Activated naive CD4-positive, alpha-beta T cell treated with anti-CD3 and anti-CD28 coated beads for 36 hours (primary cell): ENCODE results near the gene HIKESHI. TPM values are rescaled to one million over a fixed set of nuclear protein-coding genes. Genes with fewer than 3 reads are reported as not detected.
"Not testable (repeated sequence)": the region's sequence is repeated elsewhere in the genome, so short reads cannot be mapped to it uniquely, and the experiment has no call there.

Experiments
- CTCF ChIA-PET: fragments of 350-600 bp; sonication (Branson Sonifier 250); formaldehyde crosslinking; loops from one replicate; lab custom pipeline; 2021; ENCODE audit warnings: antibody characterized with exemption; lab: Charles Lee
- DNase-seq: peaks from one replicate; pipeline ENCODE4 v3.0.0-alpha.2; 2020
- H3K27ac Mint-ChIP-seq: one replicate; pipeline ENCODE4 v1.8.0; 2021; ENCODE audit warnings: mild to moderate bottlenecking, mixed read lengths
- H3K27me3 Mint-ChIP-seq: one replicate; pipeline ENCODE4 v1.8.0; 2021; ENCODE audit warnings: low read depth, mixed read lengths
- H3K36me3 Mint-ChIP-seq: one replicate; pipeline ENCODE4 v1.8.0; 2021; ENCODE audit warnings: low read depth, mixed read lengths
- H3K4me1 Mint-ChIP-seq: one replicate; pipeline ENCODE4 v1.8.0; 2021; ENCODE audit warnings: low read depth, mixed read lengths
- H3K4me3 Mint-ChIP-seq: one replicate; pipeline ENCODE4 v1.8.0; 2021; ENCODE audit warnings: mild to moderate bottlenecking, moderate library complexity, mixed read lengths
- H3K9me3 Mint-ChIP-seq: one replicate; pipeline ENCODE4 v1.8.0; 2021; ENCODE audit warnings: mixed read lengths
- intact Hi-C: fragments of 100-400 bp; cut with micrococcal nuclease; formaldehyde crosslinking; loops from one replicate; pipeline ENCODE4 v1.15.1; 2023
- total RNA-seq, 2 experiments: library from RNA; stranded (reverse); gene quantifications; one replicate each; pipeline ENCODE4 v1.2.3, GENCODE V29; 2021

Gene HIKESHI
- total RNA-seq, 2 experiments from 2014 or later: 40.4 to 41.9 TPM

DNA sequence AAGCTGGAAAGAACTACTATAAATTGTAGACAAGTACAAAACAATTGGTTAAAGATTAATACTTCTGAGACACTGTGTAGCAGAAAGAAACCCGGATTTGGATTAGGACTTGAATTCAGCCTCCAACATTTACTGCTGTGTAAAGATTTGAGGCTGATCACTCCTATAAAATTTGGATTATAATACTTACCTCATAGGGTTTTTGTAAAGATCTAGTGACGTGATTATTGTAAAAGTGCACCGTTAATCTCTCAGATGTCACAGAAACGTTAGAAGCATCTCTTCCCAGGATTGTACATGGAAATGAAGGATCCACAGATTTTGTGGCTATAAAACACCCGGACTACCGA lies 323 bp upstream of the HIKESHI start:
- Mint-ChIP-seq H3K27me3 (no peaks in the 10 kb centered on the region), H3K36me3 (peaks cover 17% of the 10 kb centered on the region), H3K9me3 (no peaks in the 10 kb centered on the region), H3K4me1 (peaks cover 26% of the 10 kb centered on the region), H3K4me3 (peak overlapping the region; percentile 99), H3K27ac (peak overlapping the region; percentile 94)
- CTCF ChIA-PET: interaction anchor here (0.6 to 1.1 kb wide), 2 partner anchors 108 to 155 kb away, joined by 3 read pairs; no protein-coding TSS in a partner anchor
- intact Hi-C loops: loop anchor here (1.0 to 5.0 kb wide), 7 partner anchors 15 to 673 kb away; partner anchors contain the start of genes CREBZF and TMEM126B
- no peak for DNase-seq

DNA sequence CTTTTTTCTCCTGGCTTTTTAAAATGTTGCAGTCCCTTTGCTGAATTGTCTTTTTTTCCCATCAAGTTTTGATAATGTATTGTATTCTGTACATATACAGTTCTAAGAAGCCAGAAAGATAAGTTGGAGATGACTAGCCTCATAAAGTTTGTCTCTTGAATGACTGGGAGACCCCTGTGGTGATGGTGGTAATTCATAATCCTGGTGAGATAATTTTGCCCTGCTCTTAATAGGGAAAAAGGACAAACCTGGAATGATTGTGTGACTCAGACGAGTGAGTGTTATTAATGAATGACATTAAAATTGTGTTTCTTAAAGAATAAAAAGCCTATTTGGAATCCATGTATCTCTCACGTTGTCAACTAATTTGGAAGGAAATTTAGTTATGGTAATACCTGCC lies 1.2 kb downstream of the HIKESHI start:
- Mint-ChIP-seq H3K27me3 (no peaks in the 10 kb centered on the region), H3K9me3 (no peaks in the 10 kb centered on the region), H3K4me1 (peaks cover 26% of the 10 kb centered on the region), H3K4me3 (peak overlapping the region; percentile 99), H3K36me3 (peaks cover 17% of the 10 kb centered on the region), H3K27ac (peak overlapping the region; percentile 75)
- CTCF ChIA-PET: no interaction called here
- intact Hi-C loops: loop anchor here (2.0 to 5.0 kb wide), 3 partner anchors 16 to 209 kb away; no protein-coding TSS in a partner anchor
- no peak for DNase-seq

DNA sequence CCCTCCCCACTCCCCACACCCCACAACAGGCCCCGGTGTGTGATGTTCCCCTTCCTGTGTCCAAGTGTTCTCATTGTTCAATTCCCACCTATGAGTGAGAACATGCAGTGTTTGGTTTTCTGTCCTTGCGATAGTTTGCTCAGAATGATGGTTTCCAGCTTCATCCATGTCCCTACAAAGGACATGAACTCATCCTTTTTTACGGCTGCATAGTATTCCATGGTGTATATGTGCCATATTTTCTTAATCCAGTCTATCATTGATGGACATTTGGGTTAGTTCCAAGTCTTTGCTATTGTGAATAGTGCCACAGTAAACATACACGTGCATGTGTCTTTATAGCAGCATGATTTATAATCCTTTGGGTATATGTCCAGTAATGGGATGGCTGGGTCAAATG lies 6.7 kb downstream of the HIKESHI start:
- H3K27me3 Mint-ChIP-seq, intact Hi-C loops, H3K27ac Mint-ChIP-seq, CTCF ChIA-PET, H3K4me3 Mint-ChIP-seq, H3K9me3 Mint-ChIP-seq, DNase-seq: not testable (repeated sequence)
- Mint-ChIP-seq H3K36me3 (peaks cover 48% of the 10 kb centered on the region), H3K4me1 (peaks cover 38% of the 10 kb centered on the region)

DNA sequence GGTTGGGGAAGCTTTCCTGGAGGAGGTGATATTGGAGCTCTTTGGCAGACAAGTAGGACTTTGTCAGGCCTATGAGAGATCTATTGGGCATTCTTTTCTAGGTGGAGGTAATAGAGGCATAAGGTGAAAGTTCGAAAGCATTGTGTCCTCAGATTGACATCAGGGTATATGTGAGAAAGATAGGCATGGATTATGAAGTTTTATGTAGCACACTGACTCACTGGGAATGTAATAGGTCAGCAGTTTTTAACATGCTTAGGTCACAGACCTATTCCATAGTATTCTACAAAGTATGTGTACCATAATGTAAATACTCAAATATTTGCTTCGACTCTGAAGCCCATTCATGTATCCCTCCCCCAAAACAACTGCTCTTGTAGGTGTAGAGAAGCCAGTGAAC lies 11.8 kb downstream of the HIKESHI start:
- Mint-ChIP-seq H3K27me3 (no peaks in the 10 kb centered on the region), H3K9me3 (no peaks in the 10 kb centered on the region), H3K36me3 (peaks cover 49% of the 10 kb centered on the region), H3K4me1 (peaks cover 24% of the 10 kb centered on the region), H3K27ac (no peak overlapping the region), H3K4me3 (no peak overlapping the region)
- intact Hi-C loops: no loop called here
- DNase-seq: no peak
- CTCF ChIA-PET: no interaction called here

DNA sequence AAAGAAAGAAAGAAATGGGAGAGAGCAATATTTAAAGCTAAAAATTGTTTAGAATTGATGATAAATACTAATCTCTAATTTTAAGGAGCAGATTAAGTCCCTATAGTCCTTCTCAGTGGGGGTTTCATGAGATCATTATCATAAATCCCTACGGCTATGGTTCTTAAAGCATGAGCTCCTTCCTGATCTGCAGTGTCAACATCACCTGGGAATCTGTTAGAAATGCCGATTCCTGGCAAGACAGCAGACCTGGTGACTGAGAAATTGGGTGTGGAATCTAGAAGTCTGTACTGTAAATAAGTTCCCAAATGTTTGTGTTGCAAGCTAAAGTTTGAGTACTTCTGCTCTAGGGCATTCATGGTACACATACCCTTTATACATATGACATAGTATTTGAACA lies 12.6 kb downstream of the HIKESHI start:
- Mint-ChIP-seq H3K4me3 (no peak overlapping the region), H3K9me3 (no peaks in the 10 kb centered on the region), H3K4me1 (peaks cover 19% of the 10 kb centered on the region), H3K27me3 (no peaks in the 10 kb centered on the region), H3K36me3 (peaks cover 46% of the 10 kb centered on the region), H3K27ac (no peak overlapping the region)
- intact Hi-C loops: no loop called here
- DNase-seq: no peak
- CTCF ChIA-PET: interaction anchor here (0.6 kb wide), 1 partner anchor 22 kb away, joined by 4 read pairs; no protein-coding TSS in a partner anchor

DNA sequence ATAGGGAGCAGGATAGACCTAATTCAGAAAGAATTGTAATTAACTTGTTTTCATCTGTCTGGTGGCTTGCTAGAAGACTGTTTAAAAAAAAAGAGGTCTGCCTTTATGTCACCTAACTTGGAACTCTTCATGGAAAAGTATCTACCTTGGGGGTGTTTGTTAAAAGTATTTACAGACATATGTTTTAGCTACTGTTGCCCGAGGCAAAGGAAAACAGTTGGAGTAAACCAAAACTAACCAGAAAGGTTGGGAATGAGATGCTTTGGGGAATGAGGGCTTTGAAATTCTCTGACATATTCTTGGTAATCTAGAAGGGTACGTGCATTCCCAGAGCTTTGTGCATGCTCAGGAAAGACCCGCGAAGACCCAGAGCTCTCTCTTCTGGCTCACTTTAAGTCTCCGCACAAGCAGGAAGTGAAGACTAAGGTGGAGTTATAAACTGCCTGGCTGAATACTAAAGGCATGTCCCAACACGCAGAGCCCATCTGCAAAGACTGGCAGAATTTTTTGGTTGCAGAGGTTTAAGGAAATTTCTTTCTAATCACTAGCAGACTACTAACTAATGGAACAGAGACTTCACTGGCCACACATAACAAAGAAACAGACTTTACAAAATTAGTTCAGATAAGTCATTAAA lies 33.2 kb downstream of the HIKESHI start:
- Mint-ChIP-seq H3K9me3 (no peaks in the 10 kb centered on the region), H3K36me3 (peaks cover 61% of the 10 kb centered on the region), H3K27me3 (no peaks in the 10 kb centered on the region), H3K4me3 (no peak overlapping the region), H3K27ac (peak overlapping the region; percentile 25), H3K4me1 (no peaks in the 10 kb centered on the region)
- intact Hi-C loops: no loop called here
- no peak for DNase-seq
- CTCF ChIA-PET: no interaction called here

DNA sequence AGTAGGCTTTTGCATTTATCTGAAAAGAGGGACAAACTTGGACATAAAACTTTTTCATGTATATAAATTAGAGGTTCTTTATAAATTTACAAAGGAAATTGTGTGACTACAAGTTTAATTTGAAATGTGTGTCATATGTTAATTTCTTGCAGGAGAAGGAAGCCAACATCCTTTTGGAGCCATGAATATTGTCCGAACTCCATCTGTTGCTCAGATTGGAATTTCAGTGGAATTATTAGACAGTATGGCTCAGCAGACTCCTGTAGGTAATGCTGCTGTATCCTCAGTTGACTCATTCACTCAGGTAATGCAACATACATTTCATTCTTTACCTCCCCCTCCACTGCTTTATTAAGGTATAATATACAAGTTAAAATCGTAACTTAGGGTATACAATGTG lies 35.2 kb downstream of the HIKESHI start:
- Mint-ChIP-seq H3K4me3 (no peak overlapping the region), H3K4me1 (peaks cover 3% of the 10 kb centered on the region), H3K36me3 (peaks cover 64% of the 10 kb centered on the region), H3K9me3 (no peaks in the 10 kb centered on the region), H3K27me3 (no peaks in the 10 kb centered on the region), H3K27ac (no peak overlapping the region)
- CTCF ChIA-PET: no interaction called here
- intact Hi-C loops: no loop called here
- no peak for DNase-seq

DNA sequence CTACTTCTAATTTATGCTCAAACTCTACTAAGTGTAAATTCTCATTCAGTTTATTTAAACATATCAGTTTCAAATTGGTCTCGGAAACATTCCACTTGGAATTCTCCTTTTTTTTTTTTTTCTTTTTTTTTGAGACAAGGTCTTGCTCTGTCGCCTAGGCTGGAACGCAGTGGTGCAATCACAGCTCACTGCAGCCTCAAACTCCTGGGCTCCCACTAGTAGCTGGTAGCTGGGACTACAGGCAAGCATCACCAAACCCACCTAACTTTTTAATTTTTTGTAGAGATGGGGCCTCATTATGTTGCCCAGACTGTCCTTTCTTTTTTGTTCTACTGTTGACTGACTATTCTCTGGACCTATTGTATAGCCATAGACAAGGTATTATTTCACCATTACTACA lies 39.3 kb downstream of the HIKESHI start:
- CTCF ChIA-PET: interaction anchor here (0.5 kb wide), 1 partner anchor 180 kb away, joined by 3 read pairs; no protein-coding TSS in a partner anchor
- no peak overlapping the region for H3K4me3 Mint-ChIP-seq
- peaks cover 45% of the 10 kb centered on the region for H3K36me3 Mint-ChIP-seq
- H3K27me3 Mint-ChIP-seq: no peaks in the 10 kb centered on the region
- H3K4me1 Mint-ChIP-seq: peaks cover 14% of the 10 kb centered on the region
- intact Hi-C loops: no loop called here
- DNase-seq: no peak
- no peaks in the 10 kb centered on the region for H3K9me3 Mint-ChIP-seq
- H3K27ac Mint-ChIP-seq: no peak overlapping the region

DNA sequence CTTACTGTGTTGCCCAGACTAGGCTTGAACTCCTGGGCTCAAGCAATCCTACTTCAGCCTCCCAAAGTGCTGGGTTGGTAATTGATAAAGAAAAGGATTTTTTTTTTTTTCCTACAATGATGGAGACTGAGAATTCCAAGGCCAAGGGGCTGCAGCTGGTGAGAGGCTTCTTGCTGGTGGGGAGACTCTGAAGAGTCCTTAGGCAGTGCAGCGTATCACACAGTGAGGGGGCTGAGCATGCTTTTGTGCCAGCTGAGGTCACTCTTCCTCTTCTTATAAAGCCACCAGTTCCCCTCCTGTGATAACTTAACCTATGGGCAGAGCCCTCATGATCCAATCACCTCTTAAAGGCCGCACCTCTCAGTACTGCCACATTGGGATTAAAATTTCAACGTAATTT lies 44.5 kb downstream of the HIKESHI start:
- no peaks in the 10 kb centered on the region for H3K27me3 Mint-ChIP-seq
- CTCF ChIA-PET: interaction anchor here (0.7 kb wide), 1 partner anchor 585 kb away, joined by 4 read pairs; no protein-coding TSS in a partner anchor
- H3K4me3 Mint-ChIP-seq: no peak overlapping the region
- no peaks in the 10 kb centered on the region for H3K9me3 Mint-ChIP-seq
- intact Hi-C loops: no loop called here
- no peak for DNase-seq
- H3K27ac Mint-ChIP-seq: no peak overlapping the region
- peaks cover 4% of the 10 kb centered on the region for H3K36me3 Mint-ChIP-seq
- peaks cover 14% of the 10 kb centered on the region for H3K4me1 Mint-ChIP-seq

DNA sequence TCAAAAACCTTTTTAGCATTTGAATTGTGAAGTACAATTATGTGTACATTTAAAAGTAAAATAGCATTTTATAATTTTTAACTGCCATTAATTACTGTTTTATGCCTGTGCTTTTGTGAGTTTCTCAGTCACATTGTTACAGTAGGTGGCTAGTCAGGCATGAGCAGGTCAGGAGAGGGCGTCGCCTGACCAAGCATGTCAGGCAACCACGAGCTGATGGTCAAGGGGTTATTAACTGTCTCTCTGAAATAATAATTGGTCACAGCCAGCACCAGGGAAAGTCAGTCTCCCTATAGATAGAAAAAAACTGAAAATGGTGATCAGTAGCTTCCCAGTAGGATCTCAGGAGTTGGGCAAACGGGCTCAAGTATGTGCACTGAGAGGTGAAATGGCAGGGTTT lies 53.2 kb downstream of the HIKESHI start:
- CTCF ChIA-PET: interaction anchor here (0.6 kb wide), 1 partner anchor 43 kb away, joined by 4 read pairs; no protein-coding TSS in a partner anchor
- Mint-ChIP-seq H3K27me3 (no peaks in the 10 kb centered on the region), H3K27ac (no peak overlapping the region), H3K36me3 (no peaks in the 10 kb centered on the region), H3K4me1 (no peaks in the 10 kb centered on the region), H3K9me3 (no peaks in the 10 kb centered on the region), H3K4me3 (no peak overlapping the region)
- intact Hi-C loops: no loop called here
- DNase-seq: no peak

DNA sequence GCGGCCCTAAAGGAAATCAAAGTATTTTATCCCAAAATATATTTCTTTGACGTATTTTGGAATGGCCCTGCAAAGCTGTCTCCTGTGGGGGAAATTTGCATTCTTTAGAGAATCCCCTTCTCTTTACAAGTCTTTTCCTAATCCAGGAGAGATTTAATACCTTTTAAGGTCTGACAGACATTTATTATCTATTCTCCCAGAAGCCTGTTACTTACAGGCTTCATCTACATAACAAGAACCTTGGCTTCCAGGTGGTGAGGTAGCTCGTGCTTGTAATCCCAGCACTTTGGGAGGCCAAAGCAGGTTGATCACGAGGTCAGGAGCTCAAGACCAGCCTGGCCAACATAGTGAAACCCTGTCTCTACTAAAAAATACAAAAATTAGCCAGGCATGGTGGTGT lies 55.4 kb downstream of the HIKESHI start:
- H3K4me3 Mint-ChIP-seq, DNase-seq, H3K27me3 Mint-ChIP-seq, H3K36me3 Mint-ChIP-seq, CTCF ChIA-PET, H3K27ac Mint-ChIP-seq, H3K9me3 Mint-ChIP-seq, intact Hi-C loops, H3K4me1 Mint-ChIP-seq: not testable (repeated sequence)

DNA sequence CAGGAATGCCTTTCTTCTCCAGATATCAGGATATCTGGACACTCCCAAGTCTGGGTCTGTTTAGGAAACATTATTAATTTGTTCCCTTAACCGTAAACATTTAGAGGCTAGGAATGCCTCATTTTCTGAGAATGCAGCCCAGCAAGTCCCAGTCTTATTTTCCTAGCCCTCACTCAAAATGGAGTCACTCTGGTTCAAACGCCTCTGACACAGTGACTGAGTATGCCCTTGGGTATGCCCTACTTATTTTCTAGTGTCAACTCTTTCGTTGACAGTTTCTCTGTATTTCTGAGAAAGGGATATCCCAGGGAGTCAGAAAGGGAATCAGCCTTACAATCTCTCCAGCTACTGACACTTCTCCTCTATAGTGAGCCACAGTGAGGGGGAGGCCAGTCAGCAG lies 56.7 kb downstream of the HIKESHI start:
- Mint-ChIP-seq H3K27ac (no peak overlapping the region), H3K4me1 (no peaks in the 10 kb centered on the region), H3K9me3 (peaks cover 3% of the 10 kb centered on the region), H3K36me3 (peaks cover 1% of the 10 kb centered on the region), H3K27me3 (no peaks in the 10 kb centered on the region), H3K4me3 (no peak overlapping the region)
- intact Hi-C loops: no loop called here
- CTCF ChIA-PET: no interaction called here
- DNase-seq: no peak

DNA sequence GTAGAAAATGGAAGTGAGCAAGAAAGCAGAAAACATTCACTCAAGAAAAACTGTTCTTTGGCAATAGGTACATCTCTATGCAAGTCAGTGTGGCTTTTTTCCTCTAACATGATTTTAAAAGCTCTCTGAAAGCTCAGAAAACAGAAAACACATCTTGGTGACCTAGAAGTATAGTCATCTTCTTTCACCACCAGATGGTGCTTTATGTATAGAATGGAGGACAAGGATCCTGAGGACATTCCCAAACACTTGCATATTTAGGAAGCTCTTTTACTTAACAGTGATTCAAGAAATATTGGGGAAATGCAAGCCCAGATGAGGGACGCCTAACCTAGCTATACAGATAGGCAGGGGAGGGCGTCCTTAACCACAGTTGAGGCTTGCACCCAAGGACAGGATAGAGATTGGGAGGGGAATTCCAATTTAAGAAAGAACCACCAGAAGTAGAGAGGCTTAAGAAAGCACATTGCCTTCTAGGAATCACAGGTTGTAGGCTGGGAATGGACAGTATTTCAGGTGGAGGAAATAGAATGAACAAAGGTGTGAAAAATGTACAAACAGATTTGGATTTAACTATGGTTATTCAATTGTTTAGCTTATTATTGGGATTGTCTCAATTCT lies 58.8 kb downstream of the HIKESHI start:
- H3K9me3 Mint-ChIP-seq: peaks cover 5% of the 10 kb centered on the region
- H3K27me3 Mint-ChIP-seq: no peaks in the 10 kb centered on the region
- H3K4me1 Mint-ChIP-seq: no peaks in the 10 kb centered on the region
- no peak for DNase-seq
- intact Hi-C loops: no loop called here
- H3K36me3 Mint-ChIP-seq: peaks cover 1% of the 10 kb centered on the region
- CTCF ChIA-PET: interaction anchor here (0.8 kb wide), 1 partner anchor 10 kb away, joined by 3 read pairs; no protein-coding TSS in a partner anchor
- no peak overlapping the region for H3K4me3 Mint-ChIP-seq
- no peak overlapping the region for H3K27ac Mint-ChIP-seq
